GM23338 (cell line): Measurements from ENCODE around the gene PDE4D. TPM values are rescaled to one million over a fixed set of nuclear protein-coding genes. Genes with fewer than 3 reads are reported as not detected.

ENCODE experiments used
- ATAC-seq: fragments of 200-7000 bp; cut with Tn5 transposase; 3 replicates; pipeline ENCODE4 v1.9.1; 2020
- DNase-seq: peaks from one replicate; pipeline ENCODE4 v3.0.0-alpha.2; 2015; ENCODE audit warnings: low spot score
- H2AFZ ChIP-seq: fragments of 200-600 bp; sonication (generic); 2 replicates; pipeline ENCODE4 v1.8.0; 2016; ENCODE audit warnings: antibody characterized with exemption, mild to moderate bottlenecking, moderate library complexity
- H3F3A ChIP-seq: fragments of 200-600 bp; sonication (generic); replicated peaks from 2 replicates; pipeline ENCODE4 v1.8.0; 2017; ENCODE audit warnings: antibody characterized with exemption, mixed run types, low read depth
- H3K27ac ChIP-seq: fragments of 200-600 bp; sonication (generic); 2 replicates; pipeline ENCODE4 v1.6.1; 2016; ENCODE audit warnings: low read depth
- H3K27me3 ChIP-seq: fragments of 200-600 bp; sonication (generic); 2 replicates; pipeline ENCODE4 v1.8.0; 2016; ENCODE audit warnings: mild to moderate bottlenecking, mixed run types, moderate library complexity; ENCODE audit not compliant: insufficient read depth
- H3K36me3 ChIP-seq: fragments of 200-600 bp; sonication (generic); 2 replicates; pipeline ENCODE4 v1.8.0; 2016; ENCODE audit warnings: mild to moderate bottlenecking; ENCODE audit not compliant: insufficient read depth
- H3K4me1 ChIP-seq: fragments of 200-600 bp; sonication (generic); 2 replicates; pipeline ENCODE4 v1.8.0; 2016; ENCODE audit warnings: mild to moderate bottlenecking, moderate library complexity; ENCODE audit not compliant: insufficient read depth
- H3K4me2 ChIP-seq: fragments of 200-600 bp; sonication (generic); 2 replicates; pipeline ENCODE4 v1.7.1; 2017; ENCODE audit warnings: mixed run types
- H3K4me3 ChIP-seq: fragments of 200-600 bp; sonication (generic); 2 replicates; pipeline ENCODE4 v1.6.1; 2016; ENCODE audit warnings: mixed run types
- H3K79me2 ChIP-seq: fragments of 200-600 bp; sonication (generic); replicated peaks from 2 replicates; pipeline ENCODE4 v1.8.0; 2017; ENCODE audit warnings: mild to moderate bottlenecking; ENCODE audit not compliant: insufficient read depth
- H3K9me2 ChIP-seq: fragments of 200-600 bp; sonication (generic); 2 replicates; pipeline ENCODE4 v1.8.0; 2017; ENCODE audit not compliant: insufficient read depth
- H4K20me1 ChIP-seq: fragments of 200-600 bp; sonication (generic); replicated peaks from 2 replicates; pipeline ENCODE4 v1.8.0; 2017; ENCODE audit warnings: mild to moderate bottlenecking; ENCODE audit not compliant: insufficient read depth
- H3K27ac Mint-ChIP-seq: 2 replicates; pipeline ENCODE4 v1.8.0; 2020; ENCODE audit warnings: inconsistent platforms, mild to moderate bottlenecking, moderate library complexity, mixed read lengths
- H3K27me3 Mint-ChIP-seq: 3 replicates; pipeline ENCODE4 v1.8.0; 2022; ENCODE audit warnings: low read depth, mild to moderate bottlenecking, moderate library complexity, mixed read lengths, inconsistent platforms; ENCODE audit not compliant: insufficient read depth, poor library complexity
- H3K36me3 Mint-ChIP-seq: 3 replicates; pipeline ENCODE4 v1.8.0; 2021; ENCODE audit warnings: low read depth, mild to moderate bottlenecking, inconsistent platforms, moderate library complexity, mixed read lengths
- H3K4me1 Mint-ChIP-seq: 3 replicates; pipeline ENCODE4 v1.8.0; 2020; ENCODE audit warnings: mild to moderate bottlenecking, inconsistent platforms, mixed read lengths
- H3K4me3 Mint-ChIP-seq: 3 replicates; pipeline ENCODE4 v1.8.0; 2021; ENCODE audit warnings: moderate library complexity, mild to moderate bottlenecking, inconsistent platforms, mixed read lengths
- H3K9me3 Mint-ChIP-seq: 3 replicates; pipeline ENCODE4 v1.8.0; 2020; ENCODE audit warnings: moderate library complexity, mild to moderate bottlenecking, inconsistent platforms, mixed read lengths
- CREB1 ChIP-seq: fragments of 250-450 bp; sonication (Bioruptor Pico); IDR thresholded peaks from 2 replicates; pipeline ENCODE4 v1.5.0; 2020; ENCODE audit warnings: low read depth, mild to moderate bottlenecking, moderate library complexity
- CTCF ChIP-seq, 2 experiments: fragments of 200-600 bp in 1 of 2; sonication (generic) in 1 of 2; conservative IDR thresholded peaks; 2 replicates each; pipeline versions ENCODE4 v1.5.1 to v1.6.1; 2016 to 2017; ENCODE audit warnings: antibody characterized with exemption in 2 of 2, low read depth in 2 of 2, mild to moderate bottlenecking in 2 of 2, moderate library complexity in 1 of 2
- STAT1 ChIP-seq: IDR thresholded peaks from one replicate; pipeline ENCODE4 v1.6.1; 2016; ENCODE audit warnings: antibody characterized with exemption; ENCODE audit not compliant: unreplicated experiment
- ZNF462 ChIP-seq: fragments of 250-450 bp; sonication (Bioruptor Pico); IDR thresholded peaks from 2 replicates; pipeline ENCODE4 v1.5.0; 2020; ENCODE audit warnings: mild to moderate bottlenecking, moderate library complexity
- polyA plus RNA-seq: library from polyadenylated mRNA; unstranded; fragments of >200 nt; fragmentation: Nextera tagmentation; extraction: Ambion mirVana; gene quantifications from 2 replicates; pipeline ENCODE4 v1.2.1, GENCODE V29; 2016
- total RNA-seq: library from RNA; depleted of rRNA; stranded (reverse); fragments of >200 nt; shearing (Covaris generic); gene quantifications from 2 replicates; pipeline ENCODE4 v1.2.3, GENCODE V29; 2014

Gene PDE4D
- total and polyA plus RNA-seq, 2 experiments from 2014 or later = 2.1 to 4.7 TPM

GRCh38 chr5:59813761-59814536, 79.6 kb downstream of the PDE4D start:
- H2AFZ ChIP-seq = peak overlapping the region; percentile 20; the same call in 1 of the 2 replicates
- Mint-ChIP-seq H3K27me3 (peaks cover 3% of the 10 kb centered on the region), H3K9me3 (no peaks in the 10 kb centered on the region), H3K4me1 (no peaks in the 10 kb centered on the region), H3K4me3 (peak overlapping the region; percentile 45; the same call in 2 of the 3 replicates), H3K36me3 (no peaks in the 10 kb centered on the region), H3K27ac (no peak overlapping the region)
- H3K27me3 ChIP-seq = no peaks in the 10 kb centered on the region
- no peaks in the 10 kb centered on the region for H3F3A ChIP-seq
- DNase-seq (peak; percentile 81), ATAC-seq (peak; percentile 76)
- no peak for TF ChIP-seq CREB1
- peak; percentile 73 to 96 for TF ChIP-seq CTCF (conservative IDR thresholded peaks at IDR 0.05; ENCODE audit: low read depth in 2 of 2)
- TF ChIP-seq STAT1 = no peak
- TF ChIP-seq ZNF462 (CRISPR knock-in tag) = no peak
- no peaks in the 10 kb centered on the region for H3K9me2 ChIP-seq
- H3K4me3 ChIP-seq = peak overlapping the region; percentile 44; the same call in 1 of the 2 replicates
- no peaks in the 10 kb centered on the region for H4K20me1 ChIP-seq
- H3K27ac ChIP-seq = no peak overlapping the region
- no peaks in the 10 kb centered on the region for H3K4me1 ChIP-seq
- no peaks in the 10 kb centered on the region for H3K36me3 ChIP-seq
- H3K4me2 ChIP-seq = peak overlapping the region; percentile 76
- no peaks in the 10 kb centered on the region for H3K79me2 ChIP-seq
